Transverse colon (tissue), 4 donors: ENCODE measurements around the gene UXT. TPM values are rescaled to one million over a fixed set of nuclear protein-coding genes. Genes with fewer than 3 reads are reported as not detected.
A peak's percentile ranks its signal among the peaks of the same experiment; 100 is the strongest.

Source experiments
- DNase-seq: peaks from one replicate; pipeline ENCODE4 v3.0.0-alpha.2; 2019
- H3K27ac ChIP-seq, 4 donors: fragments of 200-600 bp; sonication (generic); 2 replicates each; pipeline ENCODE4 v1.5.1; 2016 to 2018; ENCODE audit warnings: inconsistent platforms in 4 of 4
- H3K27me3 ChIP-seq: fragments of 200-600 bp; sonication (generic); 2 replicates; pipeline ENCODE4 v1.5.1; 2017; ENCODE audit warnings: inconsistent platforms
- H3K36me3 ChIP-seq, 4 donors: fragments of 200-600 bp; sonication (generic); 2 replicates each; pipeline ENCODE4 v1.5.1; 2017 to 2019; ENCODE audit warnings: inconsistent platforms in 4 of 4
- H3K4me1 ChIP-seq, 4 donors: fragments of 200-600 bp; sonication (generic); 2 replicates each; pipeline ENCODE4 v1.5.1; 2017 to 2020; ENCODE audit warnings: inconsistent platforms in 4 of 4
- H3K4me3 ChIP-seq, 4 donors: fragments of 200-600 bp; sonication (generic); 1 replicate in 1 of 4; 2 replicates in 3 of 4; pipeline versions ENCODE4 v1.5.1 to v1.6.1; 2017 to 2019; ENCODE audit warnings: inconsistent platforms in 4 of 4
- H3K9me3 ChIP-seq, 2 donors: fragments of 200-600 bp; sonication (generic); 2 replicates each; pipeline ENCODE4 v1.5.1; 2017 to 2019; ENCODE audit warnings: inconsistent platforms in 2 of 2
- EP300 ChIP-seq: sonication (generic); formaldehyde crosslinking; IDR thresholded peaks from one replicate; pipeline ENCODE4 v1.6.1; 2017; ENCODE audit warnings: antibody characterized with exemption, low read depth
- POLR2A ChIP-seq: fragments of 450-650 bp; IDR thresholded peaks from one replicate; pipeline ENCODE4 v1.6.1; 2016; ENCODE audit warnings: antibody characterized with exemption, mild to moderate bottlenecking, moderate library complexity
- POLR2AphosphoS5 ChIP-seq, 3 donors: sonication (generic); formaldehyde crosslinking; IDR thresholded peaks; one replicate each; pipeline ENCODE4 v1.6.1; 2016; ENCODE audit warnings: antibody characterized with exemption in 3 of 3
- WGBS, 2 donors: methylation state at CpG; one replicate each; pipeline ENCODE4 v1.1.5; 2018; ENCODE audit warnings: low coverage in 1 of 2; 5-methylcytosine and 5-hydroxymethylcytosine counted together
- in situ Hi-C, 4 donors: fragments of 200-750 bp; cut with MboI; loops; one replicate each; pipeline versions ENCODE4 v1.15.0 to v1.15.1; 2017; ENCODE audit warnings: low sequenced_read_pairs in 3 of 4, low pct_ligation_motif_present in 1 of 4, low pct_unique_long_range_greater_than_20kb in 1 of 4
- intact Hi-C: fragments of 100-400 bp; cut with DNase I; formaldehyde crosslinking; loops from one replicate; pipeline ENCODE4 v1.15.1; 2023; ENCODE audit warnings: low total_unique reads
- total RNA-seq, 4 donors: library from RNA; depleted of rRNA; stranded (reverse); fragments of >200 nt; gene quantifications; one replicate each; pipeline ENCODE4 v1.1.0, GENCODE V29; 2016
- TF ChIP-seq, protein P1 (sequence below), 5 experiments: fragments of 200-600 bp in 3 of 5; fragments of 450-650 bp in 2 of 5; sonication (generic) in 3 of 5; IDR thresholded peaks; 1 replicate in 2 of 5; 2 replicates in 3 of 5; pipeline ENCODE4 v1.5.1; 2016 to 2017; ENCODE audit warnings: antibody characterized with exemption in 5 of 5, inconsistent platforms in 3 of 5, mild to moderate bottlenecking in 2 of 5, moderate library complexity in 1 of 5

UXT gene
- total RNA-seq, 4 donors from 2014 or later: 21.3 to 122 (median 91.9) TPM

GRCh38 chrX:47651043-47651905 lies 7.7 kb downstream of the UXT start:
- peaks cover 0 to 18% (median 10%) of the 10 kb centered on the region in 4 donors for H3K4me1 ChIP-seq
- in situ Hi-C loops (no loop called here), intact Hi-C loops (no loop called here)
- H3K4me3 ChIP-seq: peak overlapping the region in 3 of 4 donors; percentile 48 to 86 (median 78)
- no peaks in the 10 kb centered on the region for H3K36me3 ChIP-seq
- no peak for DNase-seq
- H3K27me3 ChIP-seq: no peaks in the 10 kb centered on the region
- peak overlapping the region; percentile 74 to 95 (median 92) for H3K27ac ChIP-seq
- peak in 1 of 3 donors; percentile 5 for TF ChIP-seq POLR2AphosphoS5 (IDR thresholded peaks at IDR 0.05)
- TF ChIP-seq, protein P1, sequence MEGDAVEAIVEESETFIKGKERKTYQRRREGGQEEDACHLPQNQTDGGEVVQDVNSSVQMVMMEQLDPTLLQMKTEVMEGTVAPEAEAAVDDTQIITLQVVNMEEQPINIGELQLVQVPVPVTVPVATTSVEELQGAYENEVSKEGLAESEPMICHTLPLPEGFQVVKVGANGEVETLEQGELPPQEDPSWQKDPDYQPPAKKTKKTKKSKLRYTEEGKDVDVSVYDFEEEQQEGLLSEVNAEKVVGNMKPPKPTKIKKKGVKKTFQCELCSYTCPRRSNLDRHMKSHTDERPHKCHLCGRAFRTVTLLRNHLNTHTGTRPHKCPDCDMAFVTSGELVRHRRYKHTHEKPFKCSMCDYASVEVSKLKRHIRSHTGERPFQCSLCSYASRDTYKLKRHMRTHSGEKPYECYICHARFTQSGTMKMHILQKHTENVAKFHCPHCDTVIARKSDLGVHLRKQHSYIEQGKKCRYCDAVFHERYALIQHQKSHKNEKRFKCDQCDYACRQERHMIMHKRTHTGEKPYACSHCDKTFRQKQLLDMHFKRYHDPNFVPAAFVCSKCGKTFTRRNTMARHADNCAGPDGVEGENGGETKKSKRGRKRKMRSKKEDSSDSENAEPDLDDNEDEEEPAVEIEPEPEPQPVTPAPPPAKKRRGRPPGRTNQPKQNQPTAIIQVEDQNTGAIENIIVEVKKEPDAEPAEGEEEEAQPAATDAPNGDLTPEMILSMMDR (IDR thresholded peaks at IDR 0.05): no peak
- H3K9me3 ChIP-seq: no peaks in the 10 kb centered on the region
- WGBS, 2 donors: 51% methylated on average over 19 of the region's 19 CpGs; no CpG with 5 or more reads in 1 of the 2 donors

DNA sequence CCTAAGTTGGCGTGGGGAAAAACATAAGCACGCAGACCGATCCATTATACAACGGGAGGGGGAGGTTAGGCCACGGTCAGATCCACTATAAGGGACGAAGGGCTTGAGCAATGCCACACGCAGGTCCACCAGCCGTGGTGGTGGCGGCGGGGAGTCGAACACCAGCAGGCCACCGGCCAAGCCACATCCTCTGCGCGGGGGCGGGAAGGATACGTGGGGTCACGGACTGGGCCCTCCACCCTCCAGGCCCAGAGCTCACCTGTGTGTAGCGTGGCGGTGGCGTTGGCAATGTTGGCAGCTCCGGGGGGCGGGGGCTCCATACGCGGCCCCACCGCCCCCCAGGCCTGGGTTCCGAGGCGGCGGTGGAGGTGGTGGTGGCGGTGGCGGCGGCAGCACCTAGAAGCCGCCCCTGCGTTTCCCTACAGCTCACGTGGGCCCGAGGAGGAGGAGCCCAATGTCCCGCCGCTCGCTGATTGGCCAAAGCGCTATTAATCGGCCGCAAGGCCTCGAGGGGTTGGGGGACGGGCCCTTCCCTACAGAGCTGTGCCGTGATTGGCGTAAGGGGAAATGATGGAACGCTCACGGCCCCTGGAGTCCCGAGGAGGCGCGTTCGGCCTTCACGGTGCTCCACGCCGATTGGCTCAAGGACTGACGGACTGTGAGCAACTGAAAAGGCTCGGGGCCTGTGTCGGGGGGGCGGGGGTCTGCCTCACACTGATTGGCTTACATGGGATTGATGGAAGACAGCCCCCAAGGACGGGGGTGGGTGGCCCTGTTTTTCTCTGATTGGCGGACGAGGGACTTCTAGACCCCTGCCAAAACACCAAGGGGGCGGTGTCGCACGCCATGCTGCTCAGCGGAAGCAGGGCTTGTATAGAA lies 8.6 kb downstream of the UXT start, which contains the start of gene ELK1:
TSS of gene ELK1 (minus strand) at position 400 of the 879 bp plus-strand sequence. CDS start 9,122 bp downstream, outside the sequence.
- no peaks in the 10 kb centered on the region for H3K27me3 ChIP-seq
- no peaks in the 10 kb centered on the region for H3K36me3 ChIP-seq
- 52% methylated on average over 50 of the region's 65 CpGs; no CpG with 5 or more reads in 1 of the 2 donors for WGBS, 2 donors
- in situ Hi-C loops: no loop called here
- H3K9me3 ChIP-seq: no peaks in the 10 kb centered on the region
- peak within 1 kb of the TSS; percentile 74 to 95 (median 92) for H3K27ac ChIP-seq
- TF ChIP-seq, protein P1 (IDR thresholded peaks at IDR 0.05): no peak
- TF ChIP-seq EP300: no peak
- TF ChIP-seq POLR2AphosphoS5 (IDR thresholded peaks at IDR 0.05): peak; percentile 47 to 66 (median 64)
- TF ChIP-seq POLR2A: peak; percentile 67
- H3K4me3 ChIP-seq: peak within 1 kb of the TSS; percentile 48 to 86 (median 72)
- intact Hi-C loops: no loop called here
- peaks cover 0 to 18% (median 10%) of the 10 kb centered on the region in 4 donors for H3K4me1 ChIP-seq
- DNase-seq: peak; percentile 94

- WGBS, 2 donors: 30% methylated on average over 11 of the region's 11 CpGs; no CpG with 5 or more reads in 1 of the 2 donors
- Histone ChIP-seq H3K4me1 (peaks cover 0 to 18% (median 10%) of the 10 kb centered on the region in 4 donors), H3K4me3 (peak overlapping the region; percentile 48 to 86 (median 72)), H3K36me3 (no peaks in the 10 kb centered on the region), H3K27me3 (no peaks in the 10 kb centered on the region), H3K9me3 (no peaks in the 10 kb centered on the region), H3K27ac (peak overlapping the region; percentile 74 to 95 (median 92))
- DNase-seq: no peak
- in situ Hi-C loops (loop anchor here in 1 of 4 donors (10.0 kb wide), 1 partner anchor 85 kb away; the partner anchor contains the start of gene ARAF), intact Hi-C loops (no loop called here)
- TF ChIP-seq POLR2A (no peak), EP300 (no peak), POLR2AphosphoS5 (IDR thresholded peaks at IDR 0.05) (no peak)
- TF ChIP-seq, protein P1 (IDR thresholded peaks at IDR 0.05): no peak
These were observed 9.2 kb downstream of the UXT start for GRCh38 chrX:47649781-47650163.
